Coronary artery (tissue), 2 donors: ENCODE data around the gene NLGN2.

ENCODE experiments used
- DNase-seq: peaks from one replicate; pipeline ENCODE4 v3.0.0-alpha.2; 2017; ENCODE audit warnings: low spot score
- H3K27ac ChIP-seq, 2 donors: fragments of 200-600 bp; sonication (generic); one replicate each; pipeline ENCODE4 v1.5.1; 2016 to 2019
- H3K4me3 ChIP-seq: fragments of 200-600 bp; sonication (generic); 2 replicates; pipeline ENCODE4 v1.5.1; 2016; ENCODE audit warnings: mild to moderate bottlenecking, moderate library complexity
- TF ChIP-seq, protein P1 (sequence below): fragments of 200-600 bp; sonication (generic); IDR thresholded peaks from one replicate; pipeline ENCODE4 v1.5.1; 2019; ENCODE audit warnings: antibody characterized with exemption

Gene NLGN2

DNA sequence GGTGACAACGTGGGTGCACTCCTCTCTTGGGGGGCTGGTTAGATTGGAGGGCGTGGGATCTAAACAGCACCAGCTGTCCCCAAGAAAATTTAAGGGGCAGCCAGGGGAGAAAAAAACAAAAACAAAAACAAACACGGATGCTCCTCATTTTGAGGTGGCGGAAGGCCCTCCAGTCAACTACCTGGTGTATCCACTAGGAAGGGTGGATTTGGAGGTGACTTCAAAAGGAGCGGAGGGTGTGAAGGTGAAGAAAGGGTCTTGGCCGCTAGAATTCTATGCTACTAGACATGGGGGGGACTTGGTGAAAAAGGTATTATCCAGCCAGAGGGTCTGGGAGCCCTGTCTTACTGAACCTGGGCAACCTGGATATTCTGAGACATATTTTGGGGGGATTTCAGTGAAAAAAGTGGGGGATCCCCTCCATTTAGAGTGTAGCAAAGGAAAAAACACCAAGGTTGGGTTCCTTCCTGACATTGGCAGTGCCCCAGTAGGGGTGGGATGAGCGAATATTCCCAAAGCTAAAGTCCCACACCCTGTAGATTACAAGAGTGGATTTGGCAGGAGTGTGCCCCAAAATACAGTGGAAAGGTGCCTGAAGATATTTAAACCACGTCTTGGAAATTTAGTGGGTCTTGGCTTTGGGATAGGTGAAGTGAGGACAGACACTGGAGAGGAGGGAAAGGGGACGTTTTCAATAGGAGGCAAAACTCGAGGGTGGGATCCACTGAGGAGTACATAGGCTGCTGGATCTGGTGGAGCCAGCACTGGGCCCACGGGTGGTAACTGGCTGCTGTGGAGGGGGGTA, 31.2 kb downstream of the NLGN2 start:
- DNase-seq, result no peak
- H3K27ac ChIP-seq, result no peak overlapping the region
- TF ChIP-seq, protein P1, sequence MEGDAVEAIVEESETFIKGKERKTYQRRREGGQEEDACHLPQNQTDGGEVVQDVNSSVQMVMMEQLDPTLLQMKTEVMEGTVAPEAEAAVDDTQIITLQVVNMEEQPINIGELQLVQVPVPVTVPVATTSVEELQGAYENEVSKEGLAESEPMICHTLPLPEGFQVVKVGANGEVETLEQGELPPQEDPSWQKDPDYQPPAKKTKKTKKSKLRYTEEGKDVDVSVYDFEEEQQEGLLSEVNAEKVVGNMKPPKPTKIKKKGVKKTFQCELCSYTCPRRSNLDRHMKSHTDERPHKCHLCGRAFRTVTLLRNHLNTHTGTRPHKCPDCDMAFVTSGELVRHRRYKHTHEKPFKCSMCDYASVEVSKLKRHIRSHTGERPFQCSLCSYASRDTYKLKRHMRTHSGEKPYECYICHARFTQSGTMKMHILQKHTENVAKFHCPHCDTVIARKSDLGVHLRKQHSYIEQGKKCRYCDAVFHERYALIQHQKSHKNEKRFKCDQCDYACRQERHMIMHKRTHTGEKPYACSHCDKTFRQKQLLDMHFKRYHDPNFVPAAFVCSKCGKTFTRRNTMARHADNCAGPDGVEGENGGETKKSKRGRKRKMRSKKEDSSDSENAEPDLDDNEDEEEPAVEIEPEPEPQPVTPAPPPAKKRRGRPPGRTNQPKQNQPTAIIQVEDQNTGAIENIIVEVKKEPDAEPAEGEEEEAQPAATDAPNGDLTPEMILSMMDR, result no peak
- H3K4me3 ChIP-seq, result peak overlapping the region; percentile 74

DNA sequence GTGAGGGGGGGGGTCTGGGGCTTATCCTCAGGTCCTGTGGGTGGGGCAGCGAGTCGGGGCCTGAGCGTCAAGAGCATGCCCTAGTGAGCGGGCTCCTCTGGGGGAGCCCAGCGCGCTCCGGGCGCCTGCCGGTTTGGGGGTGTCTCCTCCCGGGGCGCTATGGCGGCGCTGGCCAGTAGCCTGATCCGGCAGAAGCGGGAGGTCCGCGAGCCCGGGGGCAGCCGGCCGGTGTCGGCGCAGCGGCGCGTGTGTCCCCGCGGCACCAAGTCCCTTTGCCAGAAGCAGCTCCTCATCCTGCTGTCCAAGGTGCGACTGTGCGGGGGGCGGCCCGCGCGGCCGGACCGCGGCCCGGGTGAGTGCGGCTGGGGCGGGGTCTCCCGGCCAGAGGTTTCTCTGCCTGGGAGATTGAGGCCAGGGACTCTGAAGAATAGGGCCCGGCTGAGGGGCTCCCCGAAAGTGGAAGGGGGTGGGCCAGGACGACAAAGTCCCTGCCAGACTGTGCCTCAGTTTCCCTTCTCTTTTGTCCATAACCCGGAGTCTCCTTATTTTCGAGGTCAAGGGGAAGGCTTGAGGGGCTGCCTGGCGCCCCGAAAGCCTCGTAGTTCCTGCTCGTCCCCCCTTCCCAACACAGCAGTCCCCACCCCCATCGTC, 31.9 kb downstream of the NLGN2 start, which contains the start of gene FGF11:
TSS of gene FGF11 (plus strand) at position 51 of the 651 bp plus-strand sequence. CDS start at position 160, 109 bp downstream.
- TF ChIP-seq, protein P1, result no peak
- Histone ChIP-seq H3K27ac (peak within 1 kb of the TSS in 1 of 2 donors; percentile 86), H3K4me3 (peak within 1 kb of the TSS; percentile 74)
- no peak for DNase-seq

DNA sequence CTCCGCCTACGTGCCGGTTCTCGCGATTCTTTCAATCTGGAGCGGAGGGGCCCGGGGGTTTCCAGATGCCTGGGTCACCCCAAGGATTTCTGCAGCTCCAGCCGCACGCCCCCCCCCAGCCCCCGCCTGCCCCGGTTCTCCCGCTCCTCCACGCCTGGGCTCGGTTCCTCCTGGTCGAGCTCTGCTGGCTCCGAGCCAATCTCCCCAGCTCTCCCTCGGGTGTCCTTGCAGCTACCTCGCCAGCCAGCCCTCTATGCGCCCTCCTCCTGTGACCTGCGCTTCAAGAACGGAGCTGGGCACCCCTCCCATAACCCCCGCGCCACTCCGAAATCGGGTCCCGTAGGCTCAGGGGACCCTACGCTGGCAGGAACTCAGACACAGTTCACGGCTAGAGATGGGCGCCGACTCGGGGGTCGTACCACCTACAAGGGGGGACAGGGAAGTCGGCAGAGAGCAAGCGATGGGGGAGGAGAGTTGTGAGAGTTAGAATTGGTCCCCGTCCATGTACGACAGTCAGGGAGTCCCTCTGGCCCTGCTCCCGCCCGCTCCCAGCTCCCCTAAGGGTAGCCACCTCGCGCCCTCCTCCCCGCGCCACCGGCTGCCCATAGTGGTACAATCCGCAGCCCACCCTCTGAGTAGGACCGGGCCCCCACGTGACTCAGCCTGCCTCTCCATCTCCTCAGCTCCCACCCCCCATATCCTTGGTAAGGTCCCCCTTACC, 32.6 kb downstream of the NLGN2 start:
- peak overlapping the region in 1 of 2 donors; percentile 0 for H3K27ac ChIP-seq
- TF ChIP-seq, protein P1, result no peak
- DNase-seq, result no peak
- H3K4me3 ChIP-seq, result peak overlapping the region; percentile 61

DNA sequence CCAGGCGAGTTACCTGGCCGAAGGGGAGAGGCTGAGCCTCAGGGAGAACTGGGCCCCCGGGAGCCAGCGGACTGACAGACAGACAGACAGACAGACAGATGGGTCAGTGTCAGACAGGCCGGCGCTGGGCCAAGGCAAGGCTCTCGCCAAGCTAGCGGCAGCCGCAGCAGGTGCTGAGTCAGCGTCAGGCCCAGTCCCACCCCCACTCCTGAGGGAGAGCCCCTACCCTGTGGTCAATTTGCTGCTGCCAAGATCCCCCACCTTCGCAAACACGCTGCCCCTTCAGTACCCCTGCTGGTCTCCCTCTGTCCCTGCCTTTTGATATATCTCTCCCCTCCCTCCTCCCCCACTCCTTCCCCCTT, 33.2 kb downstream of the NLGN2 start:
- DNase-seq, result no peak
- Histone ChIP-seq H3K27ac (peak overlapping the region in 1 of 2 donors; percentile 0), H3K4me3 (peak overlapping the region; percentile 61)

DNA sequence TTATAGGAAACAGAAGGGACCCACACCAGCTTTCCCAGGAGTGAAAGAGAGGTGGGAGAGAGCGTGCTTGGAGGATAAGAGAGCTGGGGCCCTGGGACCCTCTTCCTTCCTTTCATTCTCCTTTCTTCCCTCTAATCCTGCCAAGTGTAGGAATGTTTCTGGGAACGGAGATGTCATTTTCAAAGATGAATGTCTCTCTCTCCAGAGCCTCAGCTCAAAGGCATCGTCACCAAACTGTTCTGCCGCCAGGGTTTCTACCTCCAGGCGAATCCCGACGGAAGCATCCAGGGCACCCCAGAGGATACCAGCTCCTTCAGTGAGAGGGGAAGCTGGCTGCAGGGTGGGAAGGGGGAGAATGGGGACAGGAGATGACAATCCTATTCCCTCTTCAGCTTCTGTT, 33.6 kb downstream of the NLGN2 start:
- H3K27ac ChIP-seq, result no peak overlapping the region
- no peak overlapping the region for H3K4me3 ChIP-seq
- TF ChIP-seq, protein P1, result no peak
- no peak for DNase-seq

More for the DNA sequence above, 33.2 kb downstream of the NLGN2 start:
- TF ChIP-seq, protein P1, result no peak

DNA sequence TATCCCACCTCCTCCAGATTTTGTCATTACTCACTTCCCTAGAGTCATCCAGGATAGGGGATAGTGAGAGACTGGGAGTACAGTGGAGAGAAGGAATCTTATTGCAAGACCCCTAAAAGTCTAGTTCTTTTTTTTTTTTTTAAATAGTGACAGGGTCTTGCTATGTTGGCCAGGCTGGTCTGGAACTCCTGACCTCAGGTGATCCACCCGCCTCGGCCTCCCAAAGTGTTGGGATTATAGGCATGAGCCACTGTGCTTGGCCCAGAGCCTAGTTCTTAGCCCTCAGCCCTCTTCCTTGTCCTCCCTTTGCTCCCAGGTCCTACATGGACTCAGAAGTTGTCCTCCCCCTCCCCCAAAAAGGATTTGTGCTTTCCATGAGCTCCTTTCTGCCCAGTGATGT, 34.5 kb downstream of the NLGN2 start:
- Histone ChIP-seq H3K27ac (no peak overlapping the region), H3K4me3 (no peak overlapping the region)
- TF ChIP-seq, protein P1, result no peak
- DNase-seq, result no peak
